Suprapubic skin (tissue), 4 donors: ENCODE data around the gene IL23R.

ENCODE experiments used
- CTCF ChIP-seq, 2 donors: fragments of 200-600 bp in 1 of 2; fragments of 450-650 bp in 1 of 2; sonication (generic) in 1 of 2; IDR thresholded peaks; one replicate each; pipeline ENCODE4 v1.5.1; 2016 to 2019; ENCODE audit warnings: antibody characterized with exemption in 2 of 2, mild to moderate bottlenecking in 1 of 2, moderate library complexity in 1 of 2
- EP300 ChIP-seq: sonication (generic); formaldehyde crosslinking; IDR thresholded peaks from one replicate; pipeline ENCODE4 v1.6.1; 2017; ENCODE audit warnings: antibody characterized with exemption
- POLR2A ChIP-seq, 2 donors: fragments of 450-650 bp; IDR thresholded peaks; one replicate each; pipeline ENCODE4 v1.6.1; 2017; ENCODE audit warnings: antibody characterized with exemption in 2 of 2, mild to moderate bottlenecking in 2 of 2, moderate library complexity in 2 of 2
- POLR2AphosphoS5 ChIP-seq, 3 donors: sonication (generic); formaldehyde crosslinking; IDR thresholded peaks; one replicate each; pipeline ENCODE4 v1.6.1; 2017; ENCODE audit warnings: antibody characterized with exemption in 3 of 3

DNA sequence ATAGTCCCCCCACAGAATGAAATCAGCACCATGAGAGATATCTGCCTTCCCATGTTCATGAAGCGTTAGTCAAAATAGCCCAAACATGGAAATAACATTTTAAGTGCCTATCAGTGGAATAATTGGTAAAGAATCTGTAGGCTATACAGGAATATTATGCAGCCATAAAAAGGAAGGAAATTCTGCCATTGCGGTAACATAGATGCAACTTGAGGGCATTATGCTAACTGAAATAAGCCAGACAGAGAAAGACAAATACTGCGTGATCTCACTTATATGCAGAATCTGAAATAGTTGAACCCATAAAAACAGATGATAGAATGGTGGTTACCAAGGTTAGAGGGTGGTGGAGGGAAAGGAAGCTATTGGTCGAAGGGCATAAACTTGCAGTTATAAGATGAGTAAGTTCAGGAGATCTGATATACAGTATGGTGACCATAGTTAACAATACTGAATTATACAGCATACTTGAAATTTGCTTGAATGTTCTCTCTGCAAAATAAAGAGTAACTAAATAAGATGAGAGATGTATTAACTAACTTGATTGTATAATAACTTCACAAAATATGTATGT, 699 bp upstream of the IL23R start:
- no peak for TF ChIP-seq POLR2A (IDR thresholded peaks at IDR 0.05)
- no peak for TF ChIP-seq CTCF (IDR thresholded peaks at IDR 0.05)
- no peak for TF ChIP-seq POLR2AphosphoS5 (IDR thresholded peaks at IDR 0.05)
- no peak for TF ChIP-seq EP300
